GM19395 (cell line): ENCODE measurements around the gene RMC1.
"Not testable (repeated sequence)": the region's sequence is repeated elsewhere in the genome, so short reads cannot be mapped to it uniquely, and the experiment has no call there.

Source experiments
- ATAC-seq: cut with Tn5 transposase; IDR thresholded peaks from one replicate; pipeline ENCODE4 v1.9.1; 2021; ENCODE audit warnings: mild to moderate bottlenecking, moderate library complexity; ENCODE audit not compliant: unreplicated experiment

RMC1 gene

GRCh38 chr18:23556145-23556780 is 53.0 kb downstream of the RMC1 start:
- no peak for ATAC-seq

DNA sequence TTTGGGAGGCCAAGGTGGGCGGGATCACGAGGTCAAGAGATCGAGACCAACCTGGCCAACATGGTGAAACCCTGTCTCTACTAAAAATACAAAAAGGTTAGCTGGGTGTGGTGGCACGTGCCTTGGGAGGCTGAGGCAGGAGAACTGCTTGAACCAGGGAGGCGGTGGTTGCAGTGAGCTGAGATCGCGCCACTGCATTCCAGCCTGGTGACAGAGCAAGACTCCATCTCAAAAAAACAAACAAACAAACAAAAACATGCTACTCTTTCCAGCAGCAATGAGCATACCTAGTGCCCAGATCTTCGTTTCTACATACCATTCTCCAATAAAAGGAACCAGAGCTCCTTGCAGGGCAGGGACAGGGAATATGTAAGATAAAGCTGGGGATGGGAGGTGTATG is 54.2 kb downstream of the RMC1 start:
- not testable (repeated sequence) for ATAC-seq

DNA sequence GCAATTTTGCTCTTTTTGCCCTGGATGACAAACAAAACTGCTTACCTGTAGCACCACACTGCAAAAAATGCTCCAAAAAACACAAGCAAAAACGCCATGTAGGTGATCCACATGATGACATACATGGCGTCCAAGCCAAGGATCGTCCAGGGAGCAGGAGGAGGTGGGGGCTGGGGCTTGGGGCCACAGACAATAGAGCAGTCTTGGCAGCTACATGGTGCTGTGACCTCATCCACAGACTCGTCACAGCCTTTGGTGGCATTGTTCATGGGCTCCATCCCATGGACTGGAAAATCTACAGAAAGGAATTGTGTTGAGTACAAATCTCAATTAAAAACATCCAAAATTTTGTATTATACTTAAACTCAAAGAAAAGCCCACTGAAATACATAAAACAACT is 56.9 kb downstream of the RMC1 start:
- ATAC-seq: no peak

- no peak for ATAC-seq
Observed at GRCh38 chr18:23563377-23564043, 60.2 kb downstream of the RMC1 start.

- no peak for ATAC-seq
Observed at GRCh38 chr18:23565916-23566547, 62.7 kb downstream of the RMC1 start.

GRCh38 chr18:23567671-23568070 is 64.4 kb downstream of the RMC1 start:
- ATAC-seq: no peak

DNA sequence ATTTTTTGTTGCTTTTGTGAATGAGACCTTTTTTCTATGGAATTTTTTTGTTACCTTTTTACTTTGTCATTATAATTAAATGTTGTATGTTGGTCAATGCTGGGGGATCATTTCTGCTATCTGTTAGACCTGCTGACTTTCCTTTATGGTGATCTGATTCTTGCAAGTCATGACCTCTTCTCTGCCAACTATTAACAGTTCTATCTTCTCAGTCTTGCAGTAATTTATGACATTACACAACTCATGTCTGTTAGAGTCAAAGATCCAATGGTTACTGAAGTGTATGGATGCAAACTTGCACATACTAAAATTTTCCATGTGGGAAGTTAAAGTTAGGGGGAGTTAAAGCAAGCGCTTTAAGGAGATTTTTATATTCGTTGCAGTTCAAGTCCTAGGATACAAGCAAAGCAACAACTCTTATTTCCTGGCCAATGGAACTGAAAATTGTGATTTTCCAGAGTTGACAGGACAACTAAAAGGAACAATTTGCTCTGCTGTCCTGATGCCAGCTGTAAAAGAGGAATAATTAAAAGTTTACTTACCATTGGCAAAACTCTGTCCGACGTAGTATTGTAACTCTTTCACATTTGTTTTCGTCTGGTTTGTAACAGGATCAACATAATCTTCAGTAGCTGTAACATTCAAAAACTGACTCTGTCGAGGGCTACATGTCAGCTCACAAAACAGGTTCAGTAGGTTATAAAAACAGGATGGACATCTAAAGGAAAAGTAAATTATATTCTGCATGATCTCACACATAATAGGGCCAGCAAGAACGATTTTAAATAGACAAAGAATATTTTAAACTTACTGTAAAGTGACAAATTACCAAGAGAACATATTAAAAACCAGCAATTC is 65.2 kb downstream of the RMC1 start:
- ATAC-seq: no peak

GRCh38 chr18:23569299-23570063 is 66.2 kb downstream of the RMC1 start:
- no peak for ATAC-seq

DNA sequence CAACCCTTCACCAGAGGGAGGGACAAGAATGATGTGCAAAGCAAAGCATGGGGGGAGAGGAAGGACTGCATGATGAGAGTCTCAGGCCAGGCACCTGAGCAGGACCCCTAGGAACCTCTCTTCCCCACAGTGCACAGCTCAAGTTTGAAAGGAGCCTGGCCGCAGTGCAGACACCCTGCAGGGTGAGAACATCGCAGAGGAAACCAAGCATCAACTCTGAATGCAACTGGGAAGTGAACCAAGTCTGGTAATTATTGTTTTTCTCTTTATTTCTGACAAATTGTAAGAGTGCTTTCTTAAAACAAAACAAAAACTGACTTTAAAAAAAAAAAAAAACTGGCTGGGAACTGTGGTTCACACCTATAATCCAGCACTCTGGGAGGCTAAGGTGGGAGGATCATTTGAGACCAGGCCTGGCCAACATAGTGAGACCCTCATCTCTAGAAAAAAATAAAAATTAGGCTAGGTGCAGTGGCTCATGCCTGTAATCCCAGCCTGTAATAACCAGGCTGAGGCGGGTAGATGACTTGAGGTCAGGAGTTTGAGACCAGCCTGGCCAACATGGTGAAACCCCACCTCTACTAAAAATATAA is 67.7 kb downstream of the RMC1 start:
- no peak for ATAC-seq

DNA sequence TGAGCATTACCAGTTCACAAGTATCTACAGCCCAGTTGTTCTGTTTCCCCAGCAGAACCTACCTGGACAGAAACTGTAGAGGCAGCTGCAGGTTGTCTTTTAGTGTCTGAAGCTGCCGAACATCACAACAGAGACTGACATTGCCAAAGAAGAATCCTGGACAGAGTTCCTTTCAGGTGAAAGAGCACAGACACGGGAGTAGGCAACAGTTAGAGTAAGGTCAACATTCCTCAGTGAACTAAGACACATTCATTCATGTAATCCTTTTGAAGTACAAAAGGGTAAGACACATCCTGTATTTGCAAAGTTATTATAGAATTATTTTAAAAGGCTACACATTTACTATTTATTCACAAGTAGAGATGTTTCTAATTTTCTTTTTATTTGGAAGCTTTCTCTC is 68.7 kb downstream of the RMC1 start:
- ATAC-seq: no peak

GRCh38 chr18:23572570-23572969 is 69.3 kb downstream of the RMC1 start:
- ATAC-seq: no peak

- ATAC-seq: no peak
Observed at GRCh38 chr18:23573020-23573419, 69.7 kb downstream of the RMC1 start.

- no peak for ATAC-seq
Observed at GRCh38 chr18:23573626-23574431, 70.5 kb downstream of the RMC1 start.

GRCh38 chr18:23574611-23575308 is 71.4 kb downstream of the RMC1 start:
- ATAC-seq: no peak

DNA sequence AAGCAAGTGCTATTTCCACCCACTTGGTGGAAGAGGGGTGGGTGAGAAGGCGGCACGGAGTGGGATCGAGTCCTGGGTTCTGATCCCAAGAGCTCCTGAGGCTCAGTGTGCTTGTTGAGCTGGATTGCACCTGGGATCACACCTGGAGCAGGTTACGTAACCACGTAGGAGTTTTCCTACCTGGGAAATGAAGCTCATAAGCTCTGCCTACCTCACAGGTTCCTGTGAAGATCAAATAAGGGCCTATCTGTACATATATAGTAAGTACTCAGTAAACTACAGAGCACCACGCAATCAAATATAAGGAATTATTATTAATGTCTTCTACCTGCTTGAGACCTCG is 72.0 kb downstream of the RMC1 start:
- no peak for ATAC-seq

GRCh38 chr18:23577521-23577920 is 74.2 kb downstream of the RMC1 start:
- not testable (repeated sequence) for ATAC-seq

GRCh38 chr18:23578067-23578701 is 74.9 kb downstream of the RMC1 start:
- ATAC-seq: no peak

DNA sequence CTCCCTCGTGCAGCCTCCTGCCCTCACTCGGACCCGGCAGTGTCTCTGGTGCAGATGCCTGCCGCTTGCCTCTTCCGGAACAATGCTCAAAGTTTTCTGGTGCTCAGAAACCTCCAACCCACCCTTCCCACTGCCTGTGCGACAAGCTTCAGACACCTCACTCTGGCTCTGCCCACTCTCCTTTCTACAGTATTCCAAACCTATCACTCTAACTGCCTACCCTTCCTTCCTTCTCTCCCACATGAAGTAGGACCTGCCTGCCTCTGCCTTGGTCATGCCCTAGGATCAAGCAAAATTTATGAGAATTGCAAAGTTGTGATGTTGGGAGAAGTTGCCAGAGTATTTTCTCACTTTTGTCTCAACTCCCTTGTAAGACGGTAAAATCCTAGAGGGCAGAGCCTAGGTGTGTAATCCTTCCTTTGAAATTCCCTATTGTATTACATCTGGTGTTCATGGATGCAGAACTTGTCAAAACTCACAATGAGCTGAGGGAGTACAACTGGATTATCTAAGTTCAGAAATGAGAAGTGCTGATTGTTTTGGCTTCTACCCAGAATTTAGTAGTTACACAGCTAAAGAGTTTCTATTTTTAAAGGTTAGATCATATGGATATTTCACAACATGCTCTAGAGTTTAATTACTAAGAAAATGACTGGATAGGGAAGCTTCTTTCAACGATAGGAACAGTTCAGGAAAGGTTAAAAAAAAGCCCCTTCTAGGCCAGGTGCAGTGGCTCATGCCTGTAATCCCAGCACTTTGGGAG is 75.8 kb downstream of the RMC1 start:
- ATAC-seq: no peak
